ENCODE data around the gene KDM2B. TPM values are rescaled to one million over a fixed set of nuclear protein-coding genes. Genes with fewer than 3 reads are reported as not detected.

KDM2B gene
- total and polyA plus RNA-seq, 10 of the 15 experiments (the other 5 are each of a cell fraction or from before 2014, with no cell fraction given), result 13.6 to 124 (median 40.4) TPM

GRCh38 chr12:121626853-121627640 is 46.2 kb upstream of the KDM2B start:
- DNase-seq (ENCODE audit: low read depth, low spot score) (no peak), FAIRE-seq (peak; percentile 49), ATAC-seq (peak; percentile 69)
- CTCF ChIA-PET, result interaction anchor here (0.8 to 7.4 kb wide), 29 partner anchors 10 to 388 kb away, joined by 3 to 80 read pairs (median 5); partner anchors contain the start of gene MORN3
- Histone ChIP-seq H3K9me3 (replicated peaks; ENCODE audit: control insufficient read depth, insufficient read depth, low read length) (no peaks in the 10 kb centered on the region), H3K36me3 (ENCODE audit: control insufficient read depth in 2 of 2, insufficient read depth in 2 of 2, low read length in 1 of 2) (no peaks in the 10 kb centered on the region; a peak in 1 of 4 replicates), H4K20me1 (ENCODE audit: control insufficient read depth, insufficient read depth) (no peaks in the 10 kb centered on the region), H3K4me1 (ENCODE audit: control insufficient read depth, insufficient read depth, low read length) (peaks cover 24% of the 10 kb centered on the region), H3K9ac (ENCODE audit: control insufficient read depth, insufficient read depth, low read length) (peak overlapping the region; percentile 89), H3K79me2 (ENCODE audit: control insufficient read depth, insufficient read depth, low read length) (peaks cover 51% of the 10 kb centered on the region), H3K27me3 (replicated peaks in 1 of 2; ENCODE audit: control insufficient read depth in 2 of 2, insufficient read depth in 2 of 2, low read length in 1 of 2) (no peaks in the 10 kb centered on the region), H3K4me2 (ENCODE audit: control insufficient read depth, insufficient read depth) (peak overlapping the region; percentile 86), H2AFZ (ENCODE audit: control insufficient read depth, low read depth, low read length) (peak overlapping the region; percentile 64), H3K4me3 (peak overlapping the region; percentile 83), H3K27ac (ENCODE audit: control insufficient read depth, insufficient read depth) (peak overlapping the region; percentile 92)
- 3% methylated on average over 42 of the region's 53 CpGs for WGBS (ENCODE audit: insufficient coverage, insufficient replicate concordance, low lambda C conversion rate, missing lambda C conversion rate)
- RAD21 ChIA-PET (ENCODE audit: unreplicated experiment), result interaction anchor here (0.6 to 5.1 kb wide), 31 partner anchors 8 to 175 kb away, joined by 3 to 61 read pairs (median 5); partner anchors contain the start of genes KDM2B, MORN3 and RHOF
- in situ Hi-C loops (cut with MboI) (no loop called here), intact Hi-C loops (cut with micrococcal nuclease; ENCODE audit: unreplicated experiment) (loop anchor here (2.0 kb wide), 2 partner anchors 36 to 38 kb away; no protein-coding TSS in a partner anchor)
- SMC1A ChIA-PET (ENCODE audit: uncharacterized antibody, unreplicated experiment), result interaction anchor here (0.7 to 6.3 kb wide), 31 partner anchors 10 to 128 kb away, joined by 3 to 60 read pairs (median 4); partner anchors contain the start of genes KDM2B and MORN3
- BruUV-seq (replicated peaks), result TSS peak; percentile 75
- POLR2A ChIA-PET, result interaction anchor here (0.6 to 3.9 kb wide), 26 partner anchors 10 to 175 kb away, joined by 3 to 20 read pairs (median 8); no protein-coding TSS in a partner anchor
- TF ChIP-seq RUNX3 (IDR thresholded peaks at IDR 0.05; ENCODE audit: low read length) (peak; percentile 56; the same call in 1 of the 2 replicates), HDAC6 (IDR thresholded peaks at IDR 0.05; ENCODE audit: unreplicated experiment) (no peak), MXI1 (IDR thresholded peaks at IDR 0.05; ENCODE audit: low read depth, low read length) (0 out of 2 replicates have a peak, but pooled peaks have one; percentile 27), POLR2AphosphoS5 (IDR thresholded peaks at IDR 0.05; ENCODE audit: low read length) (peak; percentile 85), ZBED1 (IDR thresholded peaks at IDR 0.05; ENCODE audit: borderline replicate concordance) (0 out of 2 replicates have a peak, but pooled peaks have one; percentile 45), GATAD2B (conservative IDR thresholded peaks at IDR 0.05; ENCODE audit: low read depth) (peak; percentile 7; the same call in 1 of the 2 replicates), JUNB (IDR thresholded peaks at IDR 0.05) (0 out of 2 replicates have a peak, but pooled peaks have one; percentile 5), NBN (IDR thresholded peaks at IDR 0.05) (0 out of 2 replicates have a peak, but pooled peaks have one; percentile 21), CBX3 (IDR thresholded peaks at IDR 0.05; ENCODE audit: borderline replicate concordance, low read depth) (no peak), RBBP5 (conservative IDR thresholded peaks at IDR 0.05) (no peak), NFXL1 (IDR thresholded peaks at IDR 0.05; ENCODE audit: borderline replicate concordance) (no peak), SMC3 (IDR thresholded peaks at IDR 0.05; ENCODE audit: borderline replicate concordance, low read length) (peak; percentile 2; the same call in 1 of the 2 replicates), PKNOX1 (IDR thresholded peaks at IDR 0.05) (peak; percentile 26; the same call in 1 of the 2 replicates), RCOR1 (conservative IDR thresholded peaks at IDR 0.05; ENCODE audit: low read depth, low read length) (no peak), SRF (IDR thresholded peaks at IDR 0.05; ENCODE audit: low read depth in 2 of 2, low read length in 2 of 2) (no peak), RELB (IDR thresholded peaks at IDR 0.05; ENCODE audit: low read depth) (peak; percentile 89), RFX5 (IDR thresholded peaks at IDR 0.05; ENCODE audit: low read depth, low read length) (0 out of 2 replicates have a peak, but pooled peaks have one; percentile 14), POLR2A (IDR thresholded peaks at IDR 0.05; ENCODE audit: low read depth, low read length) (peak; percentile 70), EED (IDR thresholded peaks at IDR 0.05; ENCODE audit: low read depth) (0 out of 2 replicates have a peak, but pooled peaks have one; percentile 18)
- TF ChIP-seq, protein P1, sequence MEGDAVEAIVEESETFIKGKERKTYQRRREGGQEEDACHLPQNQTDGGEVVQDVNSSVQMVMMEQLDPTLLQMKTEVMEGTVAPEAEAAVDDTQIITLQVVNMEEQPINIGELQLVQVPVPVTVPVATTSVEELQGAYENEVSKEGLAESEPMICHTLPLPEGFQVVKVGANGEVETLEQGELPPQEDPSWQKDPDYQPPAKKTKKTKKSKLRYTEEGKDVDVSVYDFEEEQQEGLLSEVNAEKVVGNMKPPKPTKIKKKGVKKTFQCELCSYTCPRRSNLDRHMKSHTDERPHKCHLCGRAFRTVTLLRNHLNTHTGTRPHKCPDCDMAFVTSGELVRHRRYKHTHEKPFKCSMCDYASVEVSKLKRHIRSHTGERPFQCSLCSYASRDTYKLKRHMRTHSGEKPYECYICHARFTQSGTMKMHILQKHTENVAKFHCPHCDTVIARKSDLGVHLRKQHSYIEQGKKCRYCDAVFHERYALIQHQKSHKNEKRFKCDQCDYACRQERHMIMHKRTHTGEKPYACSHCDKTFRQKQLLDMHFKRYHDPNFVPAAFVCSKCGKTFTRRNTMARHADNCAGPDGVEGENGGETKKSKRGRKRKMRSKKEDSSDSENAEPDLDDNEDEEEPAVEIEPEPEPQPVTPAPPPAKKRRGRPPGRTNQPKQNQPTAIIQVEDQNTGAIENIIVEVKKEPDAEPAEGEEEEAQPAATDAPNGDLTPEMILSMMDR (IDR thresholded peaks at IDR 0.05 in 2 of 3, conservative IDR thresholded peaks at IDR 0.05 in 1 of 3; ENCODE audit: control insufficient read depth in 2 of 3, extremely low read depth in 1 of 3, insufficient read depth in 1 of 3, low read depth in 3 of 3, low read length in 3 of 3), result peak in 2 of 3 experiments; percentile 23 to 29; a peak in 3 of 6 replicates

Data from GM12878 (cell line).